Measurements from ENCODE around the gene MTCL3.

DNA sequence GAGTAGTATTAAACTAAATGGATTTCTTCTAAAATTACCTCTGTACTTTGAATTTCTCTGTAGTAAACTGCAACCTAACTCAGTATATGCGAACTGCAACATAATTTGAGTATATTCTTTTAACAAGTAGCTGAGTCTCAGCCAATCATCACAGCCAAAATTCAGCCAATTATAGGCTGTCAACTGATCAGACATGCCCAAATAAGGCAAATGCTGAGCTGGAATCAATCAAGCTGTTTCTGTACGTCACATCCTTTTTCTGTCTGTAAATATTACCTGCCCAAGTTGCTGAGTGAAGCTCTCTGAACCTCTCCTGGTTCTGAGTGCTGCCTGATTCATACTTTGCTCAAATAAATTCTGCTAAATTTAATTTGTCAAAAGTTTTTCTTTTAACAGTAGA is 48.3 kb upstream of the MTCL3 start:
- TF ChIP-seq, protein P1, sequence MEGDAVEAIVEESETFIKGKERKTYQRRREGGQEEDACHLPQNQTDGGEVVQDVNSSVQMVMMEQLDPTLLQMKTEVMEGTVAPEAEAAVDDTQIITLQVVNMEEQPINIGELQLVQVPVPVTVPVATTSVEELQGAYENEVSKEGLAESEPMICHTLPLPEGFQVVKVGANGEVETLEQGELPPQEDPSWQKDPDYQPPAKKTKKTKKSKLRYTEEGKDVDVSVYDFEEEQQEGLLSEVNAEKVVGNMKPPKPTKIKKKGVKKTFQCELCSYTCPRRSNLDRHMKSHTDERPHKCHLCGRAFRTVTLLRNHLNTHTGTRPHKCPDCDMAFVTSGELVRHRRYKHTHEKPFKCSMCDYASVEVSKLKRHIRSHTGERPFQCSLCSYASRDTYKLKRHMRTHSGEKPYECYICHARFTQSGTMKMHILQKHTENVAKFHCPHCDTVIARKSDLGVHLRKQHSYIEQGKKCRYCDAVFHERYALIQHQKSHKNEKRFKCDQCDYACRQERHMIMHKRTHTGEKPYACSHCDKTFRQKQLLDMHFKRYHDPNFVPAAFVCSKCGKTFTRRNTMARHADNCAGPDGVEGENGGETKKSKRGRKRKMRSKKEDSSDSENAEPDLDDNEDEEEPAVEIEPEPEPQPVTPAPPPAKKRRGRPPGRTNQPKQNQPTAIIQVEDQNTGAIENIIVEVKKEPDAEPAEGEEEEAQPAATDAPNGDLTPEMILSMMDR (IDR thresholded peaks at IDR 0.05; ENCODE audit: insufficient read depth, low read length, poor library complexity, severe bottlenecking) = no peak
- TF ChIP-seq EZH2phosphoT487 (conservative IDR thresholded peaks at IDR 0.05; ENCODE audit: low read length) = no peak

All from SU-DHL-6 (cell line).